K562 (cell line): ENCODE results near the gene PSMD13. TPM values are rescaled to one million over a fixed set of nuclear protein-coding genes. Genes with fewer than 3 reads are reported as not detected.

Source experiments
- ATAC-seq: fragments of 200-7000 bp; cut with Tn5 transposase; 3 replicates; pipeline ENCODE4 v1.9.1; 2020; ENCODE audit warnings: moderate library complexity
- BruUV-seq: library from RNA; stranded (reverse); fragments of 400-500 nt; replicated peaks from 2 replicates; lab custom pipeline; 2021; lab: Mats Ljungman, UMichigan
- CTCF ChIA-PET: fragments of 300-600 bp; formaldehyde crosslinking; extraction: SDS; loops from one replicate; lab custom pipeline; 2021; ENCODE audit warnings: low intra/inter-chr PET ratio; lab: Yijun Ruan, JAX
- POLR2A ChIA-PET: fragments of 300-600, 350-650 bp; sonication (Branson Sonifier 250); formaldehyde crosslinking; extraction: SDS; loops from one replicate; lab custom pipeline; 2021; ENCODE audit warnings: antibody characterized with exemption, inconsistent platforms; lab: Yijun Ruan, JAX
- DNase-seq, 4 experiments: peaks; one replicate each; pipeline versions ENCODE4 v3.0.0 to v3.0.0-alpha.2; 2011 to 2018; ENCODE audit warnings: low spot score in 3 of 4, mixed read lengths in 3 of 4; ENCODE audit errors: extremely low read depth in 1 of 4
- FAIRE-seq: peaks from 2 replicates; lab custom pipeline; 2011; peaks lifted over from hg19 to GRCh38; lab: Jason Lieb, UNC
- H2AFZ ChIP-seq: 2 replicates; pipeline ENCODE4 v1.6.0; 2011; ENCODE audit warnings: low read depth, low read length, control low read depth, inconsistent platforms
- H3K27ac ChIP-seq: fragments of 200-600 bp; 3 replicates; pipeline ENCODE4 v1.8.0; 2011; ENCODE audit warnings: low read depth, mild to moderate bottlenecking, control low read depth, inconsistent platforms, low read length, moderate library complexity, mixed read lengths; ENCODE audit errors: extremely low read depth
- H3K27me3 ChIP-seq, 2 experiments: fragments of 300-600 bp in 1 of 2; 2 replicates in 1 of 2; 3 replicates in 1 of 2; pipeline versions ENCODE4 v1.6.0 to v1.8.0; 2011; ENCODE audit warnings: inconsistent platforms in 2 of 2, low read length in 2 of 2, mild to moderate bottlenecking in 1 of 2, mixed read lengths in 1 of 2, moderate library complexity in 1 of 2; ENCODE audit not compliant: control insufficient read depth in 2 of 2, insufficient read depth in 2 of 2
- H3K36me3 ChIP-seq: fragments of 300-600 bp; 3 replicates; pipeline ENCODE4 v1.8.0; 2011; ENCODE audit warnings: mild to moderate bottlenecking, low read length, inconsistent platforms; ENCODE audit not compliant: control insufficient read depth, insufficient read depth
- H3K4me1 ChIP-seq, 2 experiments: fragments of 200-600 bp in 1 of 2; replicated peaks in 1 of 2; 2 replicates in 1 of 2; 3 replicates in 1 of 2; pipeline versions ENCODE4 v1.5.1 to v1.8.0; 2011; ENCODE audit warnings: inconsistent platforms in 2 of 2, low read length in 2 of 2, mild to moderate bottlenecking in 1 of 2, mixed read lengths in 1 of 2, moderate library complexity in 1 of 2; ENCODE audit not compliant: control insufficient read depth in 2 of 2, insufficient read depth in 2 of 2
- H3K4me2 ChIP-seq: 2 replicates; pipeline ENCODE4 v1.6.1; 2011; ENCODE audit warnings: low read length, control low read depth, inconsistent platforms, mixed read lengths; ENCODE audit not compliant: insufficient read depth
- H3K4me3 ChIP-seq: fragments of 200-600 bp; sonication (generic), shearing (Covaris generic); 2 replicates; pipeline ENCODE4 v1.5.1; 2016; ENCODE audit warnings: control low read depth, inconsistent platforms
- H3K79me2 ChIP-seq: fragments of 200-600 bp; 3 replicates; pipeline ENCODE4 v1.8.0; 2011; ENCODE audit warnings: low read length, inconsistent platforms; ENCODE audit not compliant: control insufficient read depth, insufficient read depth
- H3K9ac ChIP-seq, 2 experiments: 2 replicates each; pipeline versions ENCODE4 v1.6.0 to v1.6.1; 2011; ENCODE audit warnings: low read depth in 2 of 2, low read length in 2 of 2, control low read depth in 1 of 2, inconsistent platforms in 1 of 2, mild to moderate bottlenecking in 1 of 2, mixed read lengths in 1 of 2; ENCODE audit not compliant: insufficient read depth in 1 of 2
- H3K9me1 ChIP-seq: one replicate; pipeline ENCODE4 v1.6.0; 2011; ENCODE audit warnings: inconsistent platforms, mild to moderate bottlenecking, low read length, moderate library complexity; ENCODE audit not compliant: control insufficient read depth, insufficient read depth
- H3K9me3 ChIP-seq: replicated peaks from 2 replicates; pipeline ENCODE4 v1.5.1; 2011; ENCODE audit warnings: low read depth, low read length, inconsistent platforms; ENCODE audit not compliant: control insufficient read depth, insufficient read depth
- H4K20me1 ChIP-seq: replicated peaks from 2 replicates; pipeline ENCODE4 v1.6.1; 2011; ENCODE audit warnings: low read length, inconsistent platforms, mixed read lengths; ENCODE audit not compliant: control insufficient read depth, insufficient read depth
- EGR1 ChIP-seq: fragments of 450-650 bp; conservative IDR thresholded peaks from 2 replicates; pipeline ENCODE4 v1.6.1; 2017; ENCODE audit warnings: mild to moderate bottlenecking
- HNRNPLL ChIP-seq: fragments of 200-400 bp; formaldehyde crosslinking; IDR thresholded peaks from 2 replicates; pipeline ENCODE4 v1.6.1; 2017; ENCODE audit warnings: low read length, low read depth, mild to moderate bottlenecking; ENCODE audit not compliant: poor library complexity, severe bottlenecking
- KDM5B ChIP-seq: fragments of 200-600 bp; sonication (generic); IDR thresholded peaks from 2 replicates; pipeline ENCODE4 v1.6.1; 2012; ENCODE audit warnings: low read depth, mild to moderate bottlenecking, moderate library complexity, low read length, control low read depth, inconsistent platforms; ENCODE audit not compliant: insufficient replicate concordance
- ZNF395 ChIP-seq: fragments of 200-800 bp; sonication (Bioruptor generic); IDR thresholded peaks from 2 replicates; pipeline ENCODE4 v1.6.1; 2017; ENCODE audit warnings: missing genetic modification characterization, missing compliant biosample characterization
- ZNF740 ChIP-seq, 3 experiments: fragments of 200-800 bp in 1 of 3; sonication (Bioruptor generic) in 1 of 3; sonication (generic) in 1 of 3; formaldehyde crosslinking in 1 of 3; IDR thresholded peaks; 2 replicates each; pipeline versions ENCODE4 v1.6.1 to v1.8.0; 2016 to 2022; ENCODE audit warnings: mild to moderate bottlenecking in 2 of 3, missing compliant biosample characterization in 2 of 3, missing genetic modification characterization in 2 of 3, missing genetic modification reagents in 1 of 3
- ZSCAN29 ChIP-seq: fragments of 450-650 bp; IDR thresholded peaks from 2 replicates; pipeline ENCODE4 v1.6.1; 2017
- WGBS: fragments of 100-300 bp; shearing (Covaris generic); methylation state at CpG from one replicate; pipeline ENCODE4 v1.1.6; 2016; ENCODE audit warnings: low coverage, mixed read lengths; ENCODE audit not compliant: insufficient coverage; ENCODE audit errors: missing lambda C conversion rate; 5-methylcytosine and 5-hydroxymethylcytosine counted together
- in situ Hi-C: fragments of 300-500 bp; cut with MboI; formaldehyde crosslinking; loops from 4 replicates; pipeline ENCODE4 v1.15.0; 2018; ENCODE audit warnings: inconsistent platforms, mixed read lengths
- intact Hi-C: fragments of 100-400 bp; cut with micrococcal nuclease; formaldehyde crosslinking; loops from 2 replicates; pipeline ENCODE4 v1.14.2; 2022
- polyA plus RNA-seq, 8 experiments: library from polyadenylated mRNA; depleted of rRNA in 4 of 8; stranded (reverse) in 5 of 8; unstranded in 3 of 8; fragments of >200 nt; fragmentation: Nextera tagmentation in 2 of 8; fragmentation: Illumina TruSeq in 1 of 8; extraction: Ambion mirVana in 2 of 8; extraction: Trizol in 1 of 8; gene quantifications; 2 replicates each; pipeline versions ENCODE4 v1.2.1 to v1.2.3, GENCODE V29; 2011 to 2014; ENCODE audit warnings: inconsistent platforms in 1 of 8, missing spikeins in 1 of 8
- total RNA-seq, 7 experiments: library from RNA; depleted of rRNA in 6 of 7; stranded (reverse); fragments of >200 nt in 6 of 7; fragmentation: Illumina TruSeq in 2 of 7; extraction: Trizol in 2 of 7; gene quantifications; 2 replicates each; pipeline versions ENCODE4 v1.2.1 to v1.2.3, GENCODE V29; 2011 to 2021; ENCODE audit warnings: low replicate concordance in 1 of 7

PSMD13 gene
- total and polyA plus RNA-seq, 9 of the 15 experiments (the other 6 are each of a cell fraction or from before 2014, with no cell fraction given) = 185 to 383 (median 267) TPM

- peaks cover 33% of the 10 kb centered on the region; the same call in 1 of the 2 replicates for H4K20me1 ChIP-seq
- ChIA-PET CTCF (no interaction called here), POLR2A (interaction anchor here (0.8 to 3.1 kb wide), 4 partner anchors 9 to 397 kb away, joined by 3 to 63 read pairs (median 3); no protein-coding TSS in a partner anchor)
- H3K4me3 ChIP-seq = peak overlapping the region; percentile 96
- peak overlapping the region; percentile 93; the same call in 2 of the 3 replicates for H3K27ac ChIP-seq
- H3K9me3 ChIP-seq = no peaks in the 10 kb centered on the region
- peaks cover 25 to 55% of the 10 kb centered on the region in 2 experiments; a peak in 4 of 5 replicates for H3K4me1 ChIP-seq
- TF ChIP-seq ZNF740 (CRISPR knock-in tag; IDR thresholded peaks at IDR 0.05) (0 out of 2 replicates have a peak, but pooled peaks have one; percentile 17), ZNF740 (tag; IDR thresholded peaks at IDR 0.05) (no peak), EGR1 (peak; percentile 66), KDM5B (no peak), HNRNPLL (no peak), ZSCAN29 (no peak), ZNF395 (CRISPR knock-in tag) (0 out of 2 replicates have a peak, but pooled peaks have one; percentile 6)
- DNase-seq (no peak), FAIRE-seq (no peak), ATAC-seq (peak; percentile 2)
- peaks cover 10% of the 10 kb centered on the region for H3K9me1 ChIP-seq
- H3K27me3 ChIP-seq = no peaks in the 10 kb centered on the region; a peak in 1 of 5 replicates
- no peak overlapping the region for H2AFZ ChIP-seq
- H3K79me2 ChIP-seq = peaks cover 69% of the 10 kb centered on the region
- intact Hi-C loops = no loop called here
- H3K36me3 ChIP-seq = peaks cover 77% of the 10 kb centered on the region
- in situ Hi-C loops = no loop called here
- 0% methylated on average over 8 of the region's 26 CpGs for WGBS
- peak overlapping the region; percentile 97 to 98 for H3K9ac ChIP-seq
- no TSS peak for BruUV-seq
- H3K4me2 ChIP-seq = peak overlapping the region; percentile 92
Observed at GRCh38 chr11:208917-209260, 27.9 kb upstream of the PSMD13 start.
